Stomach (tissue), 9 donors: ENCODE results near the gene LRFN3. TPM values are rescaled to one million over a fixed set of nuclear protein-coding genes. Genes with fewer than 3 reads are reported as not detected.

Experiments used
- DNase-seq, 2 donors: peaks; one replicate each; pipeline versions ENCODE4 v3.0.0 to v3.0.0-alpha.2; 2013 to 2019
- H3K27ac ChIP-seq, 5 donors: fragments of 200-600 bp in 4 of 5; sonication (generic) in 4 of 5; one replicate each; pipeline ENCODE4 v1.5.1; 2013 to 2019; ENCODE audit warnings: mild to moderate bottlenecking in 1 of 5, moderate library complexity in 1 of 5
- H3K27me3 ChIP-seq, 3 donors: fragments of 200-600 bp; sonication (generic); one replicate each; pipeline ENCODE4 v1.5.1; 2017 to 2019; ENCODE audit warnings: mixed run types in 1 of 3
- H3K36me3 ChIP-seq, 4 donors: fragments of 200-600 bp; sonication (generic); 1 replicate in 3 of 4; 2 replicates in 1 of 4; pipeline ENCODE4 v1.5.1; 2016 to 2019
- H3K4me1 ChIP-seq, 4 donors: fragments of 200-600 bp; sonication (generic); one replicate each; pipeline ENCODE4 v1.5.1; 2016 to 2019
- H3K4me3 ChIP-seq, 4 donors: fragments of 200-600 bp; sonication (generic) in 3 of 4; one replicate each; pipeline ENCODE4 v1.5.1; 2016 to 2019; ENCODE audit warnings: mild to moderate bottlenecking in 1 of 4
- H3K9me3 ChIP-seq, 4 donors: fragments of 200-600 bp; sonication (generic); one replicate each; pipeline ENCODE4 v1.5.1; 2016 to 2019
- CTCF ChIP-seq, 7 experiments: fragments of 450-650 bp in 4 of 7; fragments of 200-600 bp in 3 of 7; sonication (generic) in 3 of 7; IDR thresholded peaks; one replicate each; pipeline ENCODE4 v1.5.1; 2016 to 2019; ENCODE audit warnings: antibody characterized with exemption in 7 of 7, control low read depth in 2 of 7, mild to moderate bottlenecking in 1 of 7
- EP300 ChIP-seq: sonication (generic); formaldehyde crosslinking; IDR thresholded peaks from one replicate; pipeline ENCODE4 v1.6.1; 2017; ENCODE audit warnings: antibody characterized with exemption
- POLR2A ChIP-seq, 4 donors: fragments of 450-650 bp; IDR thresholded peaks; one replicate each; pipeline ENCODE4 v1.6.1; 2016; ENCODE audit warnings: antibody characterized with exemption in 4 of 4, control low read depth in 2 of 4, mild to moderate bottlenecking in 1 of 4, moderate library complexity in 1 of 4
- POLR2AphosphoS5 ChIP-seq, 3 donors: sonication (generic); formaldehyde crosslinking; IDR thresholded peaks; one replicate each; pipeline ENCODE4 v1.6.1; 2016; ENCODE audit warnings: antibody characterized with exemption in 3 of 3
- WGBS, 5 donors: extraction: QIAGEN DNeasy Blood & Tissue Kit in 3 of 5; methylation state at CpG; one replicate each; pipeline versions ENCODE4 v1.1.5 to v1.1.7; 2013 to 2018; 5-methylcytosine and 5-hydroxymethylcytosine counted together
- intact Hi-C: fragments of 100-400 bp; cut with DNase I; formaldehyde crosslinking; loops from one replicate; pipeline ENCODE4 v1.15.1; 2023; ENCODE audit warnings: low total_unique reads
- polyA plus RNA-seq, 3 donors: library from polyadenylated mRNA; stranded (reverse); fragments of 200-250 nt; gene quantifications; one replicate each; pipeline ENCODE4 v1.2.3, GENCODE V29; 2013
- total RNA-seq, 5 donors: library from RNA; depleted of rRNA; stranded (reverse); fragments of >200 nt; gene quantifications; one replicate each; pipeline versions ENCODE4 v1.1.0 to v1.2.3, GENCODE V29; 2014 to 2016
- donor health status: healthy with polysubstance abuse.
- donor health status: Bipolar disorder and iron deficiency.
- donor health status: healthy.

LRFN3 gene
- total and polyA plus RNA-seq, 8 donors: 0.73 to 48.1 (median 3.5) TPM

GRCh38 chr19:35990771-35991730, 54.9 kb downstream of the LRFN3 start:
- H3K27me3 ChIP-seq: peaks cover 0 to 38% (median 20%) of the 10 kb centered on the region in 3 donors
- intact Hi-C loops: no loop called here
- H3K27ac ChIP-seq: no peak overlapping the region
- peaks cover 0 to 3% (median 0%) of the 10 kb centered on the region in 4 donors for H3K9me3 ChIP-seq
- DNase-seq: no peak
- TF ChIP-seq POLR2A (IDR thresholded peaks at IDR 0.05) (no peak), EP300 (no peak), CTCF (IDR thresholded peaks at IDR 0.05) (no peak), POLR2AphosphoS5 (IDR thresholded peaks at IDR 0.05) (no peak)
- WGBS, 5 donors: 81 to 83% (median 83%) methylated on average over 10 of the region's 10 CpGs
- peaks cover 12 to 30% (median 24%) of the 10 kb centered on the region in 4 donors for H3K4me1 ChIP-seq
- no peak overlapping the region for H3K4me3 ChIP-seq
- H3K36me3 ChIP-seq: no peaks in the 10 kb centered on the region

GRCh38 chr19:35991731-35992450, 55.7 kb downstream of the LRFN3 start:
- DNase-seq: no peak
- Histone ChIP-seq H3K27me3 (peaks cover 0 to 29% (median 11%) of the 10 kb centered on the region in 3 donors), H3K4me3 (no peak overlapping the region), H3K4me1 (peaks cover 18 to 36% (median 29%) of the 10 kb centered on the region in 4 donors), H3K27ac (no peak overlapping the region), H3K36me3 (no peaks in the 10 kb centered on the region), H3K9me3 (peaks cover 0 to 3% (median 0%) of the 10 kb centered on the region in 4 donors)
- TF ChIP-seq POLR2A (IDR thresholded peaks at IDR 0.05): no peak
- TF ChIP-seq CTCF (IDR thresholded peaks at IDR 0.05): no peak
- no peak for TF ChIP-seq EP300
- TF ChIP-seq POLR2AphosphoS5 (IDR thresholded peaks at IDR 0.05): no peak
- WGBS, 5 donors: 74 to 88% (median 81%) methylated on average over 7 of the region's 7 CpGs
- intact Hi-C loops: no loop called here

GRCh38 chr19:35992907-35993765, 57.0 kb downstream of the LRFN3 start:
- TF ChIP-seq POLR2A (IDR thresholded peaks at IDR 0.05): no peak
- TF ChIP-seq CTCF (IDR thresholded peaks at IDR 0.05): no peak
- no peak for TF ChIP-seq POLR2AphosphoS5 (IDR thresholded peaks at IDR 0.05)
- no peak for TF ChIP-seq EP300
- no peak overlapping the region for H3K4me3 ChIP-seq
- WGBS, 5 donors: 84 to 92% (median 87%) methylated on average over 7 to 8 of the region's 8 CpGs
- peaks cover 16 to 37% (median 34%) of the 10 kb centered on the region in 4 donors for H3K4me1 ChIP-seq
- no peak for DNase-seq
- no peak overlapping the region for H3K27ac ChIP-seq
- H3K9me3 ChIP-seq: peaks cover 0 to 3% (median 0%) of the 10 kb centered on the region in 4 donors
- peaks cover 0 to 17% (median 0%) of the 10 kb centered on the region in 3 donors for H3K27me3 ChIP-seq
- peaks cover 0 to 10% (median 6%) of the 10 kb centered on the region in 4 donors for H3K36me3 ChIP-seq
- intact Hi-C loops: no loop called here
